WTC11 (cell line): Measurements from ENCODE around the gene PRR27.

Experiments used
- CTCF ChIP-seq: fragments of 200-600 bp; IDR thresholded peaks from 2 replicates; pipeline ENCODE4 v1.8.0; 2022; ENCODE audit warnings: antibody characterized with exemption
- ETV6 ChIP-seq: sonication (generic); formaldehyde crosslinking; IDR thresholded peaks from 2 replicates; pipeline ENCODE4 v1.8.1; 2022; ENCODE audit warnings: mild to moderate bottlenecking, missing genetic modification reagents
- MAX ChIP-seq: sonication (generic); formaldehyde crosslinking; IDR thresholded peaks from 2 replicates; pipeline ENCODE4 v1.8.0; 2022; ENCODE audit warnings: mild to moderate bottlenecking, missing genetic modification reagents
- PRRX2 ChIP-seq: fragments of 250-450 bp; sonication (Bioruptor Pico); IDR thresholded peaks from 2 replicates; pipeline ENCODE4 v1.8.0; 2021; ENCODE audit warnings: mild to moderate bottlenecking
- SMAD3 ChIP-seq: sonication (generic); formaldehyde crosslinking; IDR thresholded peaks from 2 replicates; pipeline ENCODE4 v1.8.0; 2022; ENCODE audit warnings: missing genetic modification reagents, mild to moderate bottlenecking, borderline replicate concordance
- STAT6 ChIP-seq: sonication (generic); formaldehyde crosslinking; conservative IDR thresholded peaks from 2 replicates; pipeline ENCODE4 v1.8.1; 2023; ENCODE audit warnings: mild to moderate bottlenecking, low read depth, missing genetic modification reagents, moderate library complexity
- USF1 ChIP-seq: sonication (generic); formaldehyde crosslinking; IDR thresholded peaks from 2 replicates; pipeline ENCODE4 v1.8.0; 2022; ENCODE audit warnings: mild to moderate bottlenecking, missing genetic modification reagents

GRCh38 chr4:70181864-70182263 lies 27.8 kb downstream of the PRR27 start:
- TF ChIP-seq USF1 (CRISPR knock-in tag) (no peak), CTCF (no peak), MAX (no peak), PRRX2 (no peak), SMAD3 (CRISPR knock-in tag) (no peak), STAT6 (CRISPR knock-in tag) (no peak), ETV6 (no peak)
